HEK293 (cell line): Measurements from ENCODE around the gene MEX3C.

Experiments
- CTCF ChIA-PET: fragments of 350-600 bp; formaldehyde crosslinking; extraction: SDS; loops from one replicate; lab custom pipeline; 2021; ENCODE audit warnings: antibody characterized with exemption; lab: Yijun Ruan, JAX
- POLR2A ChIA-PET: fragments of 300-600 bp; formaldehyde crosslinking; extraction: SDS; loops from one replicate; lab custom pipeline; 2020; ENCODE audit warnings: antibody characterized with exemption, inconsistent platforms; lab: Yijun Ruan, JAX
- H3K27ac ChIP-seq: fragments of 200-500 bp; sonication (Bioruptor generic); 2 replicates; pipeline ENCODE4 v1.5.1; 2014; ENCODE audit warnings: low read depth, low read length, control low read depth, inconsistent platforms; ENCODE audit errors: extremely low read depth
- H3K36me3 ChIP-seq, 2 experiments: fragments of 200-500 bp in 1 of 2; sonication (Bioruptor generic) in 1 of 2; 1 replicate in 1 of 2; 2 replicates in 1 of 2; pipeline ENCODE4 v1.5.1; 2014 to 2017; ENCODE audit warnings: inconsistent platforms in 2 of 2, low read length in 2 of 2; ENCODE audit not compliant: control insufficient read depth in 2 of 2, insufficient read depth in 1 of 2
- H3K4me1 ChIP-seq: fragments of 200-500 bp; sonication (Bioruptor generic); 2 replicates; pipeline ENCODE4 v1.5.1; 2014; ENCODE audit warnings: mild to moderate bottlenecking, low read length, inconsistent platforms; ENCODE audit not compliant: control insufficient read depth, insufficient read depth
- H3K4me3 ChIP-seq: 2 replicates; pipeline ENCODE4 v1.5.1; 2011; ENCODE audit warnings: low read depth, mild to moderate bottlenecking, control low read depth, low read length, moderate library complexity
- H3K9me3 ChIP-seq: fragments of 200-500 bp; sonication (Bioruptor generic); 2 replicates; pipeline ENCODE4 v1.5.1; 2014; ENCODE audit warnings: low read depth, low read length, inconsistent platforms; ENCODE audit not compliant: control insufficient read depth, insufficient read depth
- BCL6B ChIP-seq: fragments of 450-650 bp; formaldehyde crosslinking; IDR thresholded peaks from 2 replicates; pipeline ENCODE4 v1.5.1; 2017; ENCODE audit warnings: missing biosample characterization, missing genetic modification characterization
- GLI4 ChIP-seq: fragments of 450-650 bp; formaldehyde crosslinking; IDR thresholded peaks from 2 replicates; pipeline ENCODE4 v1.5.1; 2016; ENCODE audit warnings: missing biosample characterization, missing genetic modification characterization
- KLF16 ChIP-seq: fragments of 450-650 bp; formaldehyde crosslinking; IDR thresholded peaks from 2 replicates; pipeline ENCODE4 v1.5.1; 2017; ENCODE audit warnings: missing biosample characterization, missing genetic modification characterization
- MZF1 ChIP-seq: fragments of 450-650 bp; formaldehyde crosslinking; IDR thresholded peaks from 2 replicates; pipeline ENCODE4 v1.5.1; 2017; ENCODE audit warnings: missing biosample characterization, missing genetic modification characterization, borderline replicate concordance
- ZBTB7A ChIP-seq: fragments of 450-650 bp; formaldehyde crosslinking; IDR thresholded peaks from 2 replicates; pipeline ENCODE4 v1.5.1; 2016; ENCODE audit warnings: low read depth, missing biosample characterization, missing genetic modification characterization
- ZNF10 ChIP-seq: fragments of 450-650 bp; formaldehyde crosslinking; IDR thresholded peaks from 2 replicates; pipeline ENCODE4 v1.5.1; 2017; ENCODE audit warnings: missing biosample characterization, missing genetic modification characterization
- ZNF174 ChIP-seq: fragments of 450-650 bp; formaldehyde crosslinking; IDR thresholded peaks from 2 replicates; pipeline ENCODE4 v1.5.0; 2017; ENCODE audit warnings: missing biosample characterization, mild to moderate bottlenecking, missing genetic modification characterization
- ZNF214 ChIP-seq: fragments of 450-650 bp; formaldehyde crosslinking; IDR thresholded peaks from 2 replicates; pipeline ENCODE4 v1.5.1; 2017; ENCODE audit warnings: missing biosample characterization, mild to moderate bottlenecking, missing genetic modification characterization, borderline replicate concordance
- ZNF530 ChIP-seq: fragments of 450-650 bp; formaldehyde crosslinking; IDR thresholded peaks from 2 replicates; pipeline ENCODE4 v1.5.1; 2016; ENCODE audit warnings: low read depth, missing biosample characterization, missing genetic modification characterization
- ZNF629 ChIP-seq: fragments of 450-650 bp; formaldehyde crosslinking; IDR thresholded peaks from 2 replicates; pipeline ENCODE4 v1.5.1; 2017; ENCODE audit warnings: missing biosample characterization, missing genetic modification characterization
- ZNF639 ChIP-seq: fragments of 450-650 bp; formaldehyde crosslinking; IDR thresholded peaks from 2 replicates; pipeline ENCODE4 v1.5.1; 2016; ENCODE audit warnings: missing biosample characterization, missing genetic modification characterization
- ZNF704 ChIP-seq: fragments of 450-650 bp; formaldehyde crosslinking; IDR thresholded peaks from 2 replicates; pipeline ENCODE4 v1.5.1; 2016; ENCODE audit warnings: missing biosample characterization, missing genetic modification characterization
- ZNF76 ChIP-seq: fragments of 450-650 bp; formaldehyde crosslinking; IDR thresholded peaks from 2 replicates; pipeline ENCODE4; 2016; ENCODE audit warnings: low read depth, missing biosample characterization, missing genetic modification characterization, borderline replicate concordance
- ZNF830 ChIP-seq: fragments of 450-650 bp; IDR thresholded peaks from 2 replicates; pipeline ENCODE4 v1.5.0; 2018; ENCODE audit warnings: missing biosample characterization, missing genetic modification characterization, low read depth, mild to moderate bottlenecking, moderate library complexity

MEX3C gene

GRCh38 chr18:51235009-51235789, 37.7 kb upstream of the MEX3C start (continued):
- TF ChIP-seq ZNF76, result no peak
- TF ChIP-seq, all 188 proteins: peak for 14

- ChIA-PET POLR2A (interaction anchor here (1.0 to 2.6 kb wide), 2 partner anchors 37 to 124 kb away, joined by 3 to 32 read pairs; partner anchors contain the start of gene MEX3C), CTCF (interaction anchor here (0.6 to 1.6 kb wide), 4 partner anchors 8 to 86 kb away, joined by 3 to 4 read pairs (median 4); no protein-coding TSS in a partner anchor)
- H3K9me3 ChIP-seq, result no peaks in the 10 kb centered on the region
- H3K4me1 ChIP-seq, result peaks cover 19% of the 10 kb centered on the region
- peak overlapping the region; percentile 56; the same call in 1 of the 2 replicates for H3K27ac ChIP-seq
- H3K36me3 ChIP-seq, result no peaks in the 10 kb centered on the region
- no peak overlapping the region for H3K4me3 ChIP-seq
- no peak for TF ChIP-seq ZNF10 (tag by site-specific recombination)
- TF ChIP-seq KLF16 (tag by site-specific recombination), result no peak
- TF ChIP-seq ZBTB7A, result no peak
- TF ChIP-seq MZF1 (tag by site-specific recombination), result no peak
- TF ChIP-seq BCL6B (tag by site-specific recombination), result no peak
- TF ChIP-seq ZNF629, result no peak
- no peak for TF ChIP-seq ZNF214 (tag by site-specific recombination)
Measured at GRCh38 chr18:51234117-51235008, 36.9 kb upstream of the MEX3C start.

- H3K4me3 ChIP-seq, result no peak overlapping the region
- H3K36me3 ChIP-seq, result no peaks in the 10 kb centered on the region
- TF ChIP-seq ZNF174 (tag by site-specific recombination) (no peak), ZNF704 (tag by site-specific recombination) (no peak), GLI4 (tag by site-specific recombination) (no peak), ZNF830 (tag by site-specific recombination) (no peak), KLF16 (tag by site-specific recombination) (no peak), ZNF530 (tag by site-specific recombination) (no peak), ZNF639 (tag by site-specific recombination) (no peak)
- TF ChIP-seq, all 188 proteins: peak for 0
- ChIA-PET POLR2A (interaction anchor here (1.2 kb wide), 1 partner anchor 12 kb away, joined by 3 read pairs; no protein-coding TSS in a partner anchor), CTCF (no interaction called here)
- Histone ChIP-seq H3K9me3 (no peaks in the 10 kb centered on the region), H3K4me1 (peaks cover under 1% of the 10 kb centered on the region), H3K27ac (no peak overlapping the region)
Measured at GRCh38 chr18:51229328-51229727, 31.8 kb upstream of the MEX3C start.
